Measurements from ENCODE around the gene LAMA1.

The LAMA1 gene

DNA sequence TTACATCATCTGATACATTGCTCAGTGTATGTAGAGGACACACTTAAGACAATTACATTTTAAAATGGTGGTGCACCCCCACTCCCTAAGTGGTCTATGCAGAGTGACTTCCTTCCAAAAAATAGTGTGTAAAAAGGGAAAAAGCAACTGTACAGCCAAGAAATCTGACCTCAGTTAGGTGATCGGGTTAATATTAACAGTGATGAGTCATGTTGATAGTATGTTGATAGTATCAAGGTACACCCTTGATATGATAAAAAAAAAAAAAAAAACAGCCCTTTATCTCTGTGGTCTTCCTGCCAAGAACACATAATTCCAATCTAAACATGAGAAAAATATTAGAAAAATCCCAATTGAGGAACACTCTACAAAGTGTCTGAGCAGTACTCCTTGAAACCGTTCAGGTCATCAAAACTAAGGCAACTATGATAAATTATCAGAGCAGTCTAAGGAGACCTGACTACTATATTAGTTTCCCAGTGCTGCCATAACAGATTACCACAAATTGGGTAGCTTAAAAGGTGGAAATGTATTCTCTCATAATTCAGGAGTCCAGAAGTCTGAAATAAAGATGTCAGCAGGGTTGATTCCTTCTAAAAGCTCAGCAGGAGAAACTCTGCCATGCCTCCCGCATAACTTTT lies 216.2 kb downstream of the LAMA1 start:
- TF ChIP-seq, protein P1, sequence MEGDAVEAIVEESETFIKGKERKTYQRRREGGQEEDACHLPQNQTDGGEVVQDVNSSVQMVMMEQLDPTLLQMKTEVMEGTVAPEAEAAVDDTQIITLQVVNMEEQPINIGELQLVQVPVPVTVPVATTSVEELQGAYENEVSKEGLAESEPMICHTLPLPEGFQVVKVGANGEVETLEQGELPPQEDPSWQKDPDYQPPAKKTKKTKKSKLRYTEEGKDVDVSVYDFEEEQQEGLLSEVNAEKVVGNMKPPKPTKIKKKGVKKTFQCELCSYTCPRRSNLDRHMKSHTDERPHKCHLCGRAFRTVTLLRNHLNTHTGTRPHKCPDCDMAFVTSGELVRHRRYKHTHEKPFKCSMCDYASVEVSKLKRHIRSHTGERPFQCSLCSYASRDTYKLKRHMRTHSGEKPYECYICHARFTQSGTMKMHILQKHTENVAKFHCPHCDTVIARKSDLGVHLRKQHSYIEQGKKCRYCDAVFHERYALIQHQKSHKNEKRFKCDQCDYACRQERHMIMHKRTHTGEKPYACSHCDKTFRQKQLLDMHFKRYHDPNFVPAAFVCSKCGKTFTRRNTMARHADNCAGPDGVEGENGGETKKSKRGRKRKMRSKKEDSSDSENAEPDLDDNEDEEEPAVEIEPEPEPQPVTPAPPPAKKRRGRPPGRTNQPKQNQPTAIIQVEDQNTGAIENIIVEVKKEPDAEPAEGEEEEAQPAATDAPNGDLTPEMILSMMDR (IDR thresholded peaks at IDR 0.05; ENCODE audit: low read depth, low read length, missing control alignments), result no peak

DNA sequence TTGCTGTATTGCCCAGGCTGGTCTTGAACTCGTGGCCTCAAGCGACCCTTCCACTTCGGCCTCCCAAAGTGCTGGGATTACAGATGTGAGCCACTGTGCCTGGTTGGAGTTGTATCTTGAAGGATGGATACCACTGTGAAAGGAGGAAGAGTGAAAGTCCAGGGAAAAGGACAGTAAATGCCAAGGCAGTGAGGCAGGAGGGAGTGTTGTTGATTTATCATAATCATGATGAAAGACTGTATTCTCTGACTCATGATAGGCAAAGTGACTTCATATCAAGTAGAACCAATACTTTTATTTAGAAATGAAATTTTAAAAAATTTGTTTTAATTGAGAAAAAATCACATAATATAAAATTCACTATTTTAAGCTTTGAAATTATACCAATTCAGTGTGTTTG lies 225.8 kb downstream of the LAMA1 start:
- DNase-seq (ENCODE audit: low read depth), result no peak
- in situ Hi-C loops (cut with HindIII; ENCODE audit: low sequenced_read_pairs), result no loop called here
- TF ChIP-seq, protein P1 (IDR thresholded peaks at IDR 0.05; ENCODE audit: low read depth, low read length, missing control alignments), result no peak
- H3K4me3 ChIP-seq (ENCODE audit: low read depth, low read length), result no peak overlapping the region

More for the DNA sequence above, 216.2 kb downstream of the LAMA1 start:
- DNase-seq (ENCODE audit: low read depth), result no peak
- in situ Hi-C loops (cut with HindIII; ENCODE audit: low sequenced_read_pairs), result no loop called here
- no peak overlapping the region for H3K4me3 ChIP-seq (ENCODE audit: low read depth, low read length)
